ENCODE results near the gene ENO3. TPM values are rescaled to one million over a fixed set of nuclear protein-coding genes. Genes with fewer than 3 reads are reported as not detected.
A peak's percentile ranks its signal among the peaks of the same experiment; 100 is the strongest.

Gene ENO3
- total RNA-seq, 4 donors from 2014 or later: 0.31 to 3.6 (median 1.5) TPM; not detected in 1

DNA sequence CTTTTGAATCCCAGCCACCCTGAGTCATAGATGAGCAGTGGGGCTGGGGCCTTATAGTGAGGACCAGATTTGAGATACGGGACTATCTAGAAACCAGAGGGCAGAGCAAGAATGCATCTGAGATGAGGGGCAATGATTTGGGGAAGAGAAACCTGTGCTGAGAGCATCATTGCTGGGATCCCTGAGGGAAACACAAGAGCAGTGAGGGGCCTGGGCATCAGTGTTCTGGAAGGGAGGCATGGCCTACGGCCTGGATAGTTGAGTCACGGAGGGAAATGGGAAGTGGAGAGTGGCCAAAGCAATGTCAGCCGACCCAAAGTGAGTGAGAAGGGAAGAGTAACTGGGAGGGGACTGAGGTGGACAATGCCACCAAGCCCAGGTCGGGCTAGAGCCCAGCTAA, 31.4 kb downstream of the ENO3 start:
- TF ChIP-seq, protein P1, sequence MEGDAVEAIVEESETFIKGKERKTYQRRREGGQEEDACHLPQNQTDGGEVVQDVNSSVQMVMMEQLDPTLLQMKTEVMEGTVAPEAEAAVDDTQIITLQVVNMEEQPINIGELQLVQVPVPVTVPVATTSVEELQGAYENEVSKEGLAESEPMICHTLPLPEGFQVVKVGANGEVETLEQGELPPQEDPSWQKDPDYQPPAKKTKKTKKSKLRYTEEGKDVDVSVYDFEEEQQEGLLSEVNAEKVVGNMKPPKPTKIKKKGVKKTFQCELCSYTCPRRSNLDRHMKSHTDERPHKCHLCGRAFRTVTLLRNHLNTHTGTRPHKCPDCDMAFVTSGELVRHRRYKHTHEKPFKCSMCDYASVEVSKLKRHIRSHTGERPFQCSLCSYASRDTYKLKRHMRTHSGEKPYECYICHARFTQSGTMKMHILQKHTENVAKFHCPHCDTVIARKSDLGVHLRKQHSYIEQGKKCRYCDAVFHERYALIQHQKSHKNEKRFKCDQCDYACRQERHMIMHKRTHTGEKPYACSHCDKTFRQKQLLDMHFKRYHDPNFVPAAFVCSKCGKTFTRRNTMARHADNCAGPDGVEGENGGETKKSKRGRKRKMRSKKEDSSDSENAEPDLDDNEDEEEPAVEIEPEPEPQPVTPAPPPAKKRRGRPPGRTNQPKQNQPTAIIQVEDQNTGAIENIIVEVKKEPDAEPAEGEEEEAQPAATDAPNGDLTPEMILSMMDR (IDR thresholded peaks at IDR 0.05): no peak
- no peak for TF ChIP-seq POLR2A (IDR thresholded peaks at IDR 0.05)
- peaks cover 13 to 31% (median 16%) of the 10 kb centered on the region in 3 donors for H3K4me1 ChIP-seq

DNA sequence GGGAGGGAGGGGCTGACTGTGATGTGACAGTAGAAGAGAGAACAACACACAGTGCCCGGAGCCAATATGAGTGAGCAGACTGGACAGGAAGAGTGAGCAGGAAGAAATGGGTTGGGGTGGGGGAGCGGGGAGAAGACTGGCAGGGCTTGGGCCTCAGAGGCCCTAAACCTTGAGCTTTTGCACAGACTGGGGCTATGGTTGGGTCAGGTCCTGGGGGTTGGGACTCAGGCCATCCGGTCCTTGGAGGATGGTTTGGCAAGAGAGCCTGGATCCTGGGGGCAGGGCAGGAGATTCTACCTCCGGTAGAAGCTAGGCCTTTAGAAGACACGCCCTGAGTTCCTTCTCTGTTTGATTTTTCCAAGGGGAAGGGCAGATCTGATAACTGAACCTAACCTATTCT, 35.5 kb downstream of the ENO3 start:
- Histone ChIP-seq H3K9me3 (no peaks in the 10 kb centered on the region), H3K27ac (peak overlapping the region; percentile 91 to 98 (median 96)), H3K4me1 (peaks cover 20 to 37% (median 23%) of the 10 kb centered on the region in 3 donors), H3K27me3 (no peaks in the 10 kb centered on the region), H3K36me3 (peaks cover 0 to 46% (median 4%) of the 10 kb centered on the region in 3 donors), H3K4me3 (peak overlapping the region; percentile 62 to 99 (median 87))
- 23 to 24% methylated on average over 5 of the region's 5 CpGs for WGBS, 2 donors
- intact Hi-C loops (cut with DNase I): no loop called here
- DNase-seq: no peak
- TF ChIP-seq, protein P1 (IDR thresholded peaks at IDR 0.05): no peak
- TF ChIP-seq POLR2A (IDR thresholded peaks at IDR 0.05): no peak

More for the DNA sequence above, 31.4 kb downstream of the ENO3 start:
- H3K36me3 ChIP-seq: peaks cover 9 to 87% (median 30%) of the 10 kb centered on the region in 3 donors
- H3K27ac ChIP-seq: no peak overlapping the region
- DNase-seq: no peak
- H3K4me3 ChIP-seq: no peak overlapping the region
- no peaks in the 10 kb centered on the region for H3K9me3 ChIP-seq
- intact Hi-C loops (cut with DNase I): no loop called here
- H3K27me3 ChIP-seq: no peaks in the 10 kb centered on the region
- 64 to 66% methylated on average over 5 of the region's 5 CpGs for WGBS, 2 donors

DNA sequence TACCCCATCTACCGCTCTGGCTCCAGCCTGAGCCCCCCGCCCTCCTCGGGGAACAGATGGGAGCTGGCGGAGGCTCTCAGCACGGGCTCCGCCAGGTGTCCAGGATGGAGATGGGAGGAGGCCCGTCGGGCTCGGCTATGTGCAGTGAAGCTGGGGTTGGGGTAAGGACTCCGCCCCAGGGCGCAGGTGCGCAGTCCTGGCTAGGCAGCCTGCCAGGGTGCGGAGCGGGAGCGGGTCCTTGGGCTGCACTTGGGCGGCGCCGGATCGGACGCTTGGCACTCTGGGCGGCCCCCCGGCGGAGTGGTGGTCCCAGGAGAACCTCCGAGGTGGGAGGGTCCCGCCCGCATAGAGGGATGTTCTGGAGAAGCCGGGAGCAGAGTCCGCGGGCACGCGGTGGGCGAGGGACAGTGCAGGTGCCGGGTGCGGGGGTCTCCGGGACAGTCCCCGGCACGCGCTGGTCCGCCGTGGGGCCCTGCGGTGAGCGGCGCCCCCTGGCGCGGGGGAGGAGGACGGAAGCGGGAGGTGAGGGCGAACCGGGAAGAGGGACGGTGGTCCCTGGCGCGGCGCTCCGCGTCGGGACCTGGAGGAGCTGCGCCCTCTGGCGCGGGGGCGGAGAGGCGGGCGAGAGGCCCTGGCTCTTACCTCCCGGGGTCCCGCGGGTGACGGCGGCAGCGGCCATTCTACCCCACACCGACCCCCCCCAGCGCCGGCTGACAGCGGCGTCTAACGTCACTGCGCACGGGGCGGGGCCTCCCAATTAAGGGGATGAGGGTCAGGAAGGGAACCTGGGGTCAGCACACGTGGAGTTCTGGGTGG, 36.2 kb downstream of the ENO3 start, which contains the start of gene CAMTA2:
TSS of gene CAMTA2 (minus strand) at position 725 of the 816 bp plus-strand sequence. CDS start 1,453 bp downstream, outside the sequence.
- intact Hi-C loops (cut with DNase I): no loop called here
- H3K4me3 ChIP-seq: peak within 1 kb of the TSS; percentile 62 to 99 (median 87)
- WGBS, 2 donors: 0% methylated on average over 2 to 3 of the region's 78 CpGs
- no peaks in the 10 kb centered on the region for H3K27me3 ChIP-seq
- H3K9me3 ChIP-seq: no peaks in the 10 kb centered on the region
- H3K4me1 ChIP-seq: peaks cover 20 to 37% (median 23%) of the 10 kb centered on the region in 3 donors
- peak in 3 of 4 donors; percentile 27 to 80 (median 70) for TF ChIP-seq POLR2A (IDR thresholded peaks at IDR 0.05)
- TF ChIP-seq, protein P1 (IDR thresholded peaks at IDR 0.05): peak; percentile 65 to 85 (median 74)
- no peak for DNase-seq
- H3K27ac ChIP-seq: peak within 1 kb of the TSS; percentile 91 to 98 (median 96)
- H3K36me3 ChIP-seq: peaks cover 0 to 38% (median 0%) of the 10 kb centered on the region in 3 donors

DNA sequence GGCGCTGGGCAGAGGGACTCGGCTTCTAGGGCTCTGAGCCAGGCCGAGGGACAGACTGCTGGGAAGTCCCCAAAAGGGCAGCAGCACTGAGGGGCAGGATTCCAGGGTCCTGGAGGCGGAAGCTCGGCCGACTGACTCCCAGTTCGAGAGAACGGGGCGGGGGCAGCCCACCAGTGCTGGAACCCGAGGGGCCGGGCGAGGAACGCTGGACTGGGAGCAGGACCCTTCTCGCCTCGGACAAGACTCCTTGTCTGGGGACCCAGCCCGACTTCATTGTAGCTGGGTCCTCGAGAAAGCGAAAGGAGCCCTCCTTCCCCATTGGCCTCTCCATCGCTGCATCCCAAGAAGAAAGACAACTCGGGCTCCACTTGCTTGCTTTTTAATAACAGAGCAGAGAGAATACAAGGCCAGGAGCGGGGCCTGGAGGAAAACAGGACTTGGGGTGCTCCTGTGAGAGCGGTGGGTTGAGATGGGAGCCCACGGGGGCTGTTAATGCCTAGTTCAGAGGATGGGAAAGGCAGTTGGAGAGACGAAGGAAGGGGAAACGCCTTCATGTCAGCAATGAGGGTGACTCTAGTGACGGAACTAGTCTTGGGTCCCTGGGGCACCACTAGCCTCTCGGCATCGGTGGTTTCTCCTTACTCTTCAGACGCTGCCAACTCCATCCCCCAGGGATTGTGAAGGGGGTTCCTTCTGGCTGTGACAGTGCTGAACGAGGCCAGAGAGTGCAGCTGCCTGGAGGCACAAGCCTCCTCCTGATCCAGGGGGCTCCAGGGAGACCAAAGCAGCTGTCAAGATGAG, 37.0 kb downstream of the ENO3 start:
- intact Hi-C loops (cut with DNase I): no loop called here
- no peaks in the 10 kb centered on the region for H3K9me3 ChIP-seq
- H3K27ac ChIP-seq: peak overlapping the region; percentile 91 to 98 (median 96)
- H3K36me3 ChIP-seq: peaks cover 0 to 30% (median 0%) of the 10 kb centered on the region in 3 donors
- no peak for DNase-seq
- 0 to 3% methylated on average over 5 to 12 of the region's 30 CpGs for WGBS, 2 donors
- H3K27me3 ChIP-seq: no peaks in the 10 kb centered on the region
- TF ChIP-seq POLR2A (IDR thresholded peaks at IDR 0.05): no peak
- TF ChIP-seq, protein P1 (IDR thresholded peaks at IDR 0.05): no peak
- peak overlapping the region; percentile 62 to 99 (median 87) for H3K4me3 ChIP-seq
- H3K4me1 ChIP-seq: peaks cover 20 to 37% (median 23%) of the 10 kb centered on the region in 3 donors

All from esophagus squamous epithelium (tissue), 5 donors.